Measurements from ENCODE around the gene GNL2. TPM values are rescaled to one million over a fixed set of nuclear protein-coding genes. Genes with fewer than 3 reads are reported as not detected.
A peak's percentile ranks its signal among the peaks of the same experiment; 100 is the strongest.
"Not testable (repeated sequence)": the region's sequence is repeated elsewhere in the genome, so short reads cannot be mapped to it uniquely, and the experiment has no call there.

GNL2 gene
- total RNA-seq, 2 donors from 2014 or later = 69.8 to 90.5 TPM

- DNase-seq (ENCODE audit: low spot score) (no peak), ATAC-seq (no peak)
- peaks cover 3% of the 10 kb centered on the region for H3K36me3 Mint-ChIP-seq
- H3K27me3 Mint-ChIP-seq = peaks cover 0 to 7% of the 10 kb centered on the region in 2 donors
- no peak overlapping the region for H3K4me3 Mint-ChIP-seq
- H3K9me3 Mint-ChIP-seq = no peaks in the 10 kb centered on the region
- H3K4me1 Mint-ChIP-seq (ENCODE audit: low read depth in 2 of 2) = no peaks in the 10 kb centered on the region
- no peak overlapping the region for H3K27ac Mint-ChIP-seq
Observed at GRCh38 chr1:37560401-37561132, 35.2 kb downstream of the GNL2 start.

GRCh38 chr1:37559957-37560379, 35.8 kb downstream of the GNL2 start:
- H3K4me1 Mint-ChIP-seq (ENCODE audit: low read depth in 2 of 2); DNase-seq (ENCODE audit: low spot score); ATAC-seq; H3K27ac Mint-ChIP-seq; H3K4me3 Mint-ChIP-seq; H3K36me3 Mint-ChIP-seq; H3K9me3 Mint-ChIP-seq; H3K27me3 Mint-ChIP-seq: not testable (repeated sequence)

GRCh38 chr1:37559080-37559479, 36.7 kb downstream of the GNL2 start:
- no peak for DNase-seq (ENCODE audit: low spot score)
- Mint-ChIP-seq H3K27ac (no peak overlapping the region), H3K4me1 (ENCODE audit: low read depth in 2 of 2) (peaks cover 2 to 3% of the 10 kb centered on the region in 2 donors), H3K27me3 (peaks cover 0 to 7% of the 10 kb centered on the region in 2 donors), H3K4me3 (no peak overlapping the region), H3K9me3 (no peaks in the 10 kb centered on the region), H3K36me3 (no peaks in the 10 kb centered on the region)
- ATAC-seq = no peak

GRCh38 chr1:37558411-37558810, 37.3 kb downstream of the GNL2 start:
- Mint-ChIP-seq H3K36me3 (no peaks in the 10 kb centered on the region), H3K4me1 (ENCODE audit: low read depth in 2 of 2) (peaks cover 4 to 8% of the 10 kb centered on the region in 2 donors), H3K27ac (no peak overlapping the region), H3K9me3 (no peaks in the 10 kb centered on the region), H3K27me3 (peaks cover 0 to 7% of the 10 kb centered on the region in 2 donors), H3K4me3 (no peak overlapping the region)
- DNase-seq (ENCODE audit: low spot score) (no peak), ATAC-seq (no peak)

GRCh38 chr1:37557402-37557801, 38.3 kb downstream of the GNL2 start:
- DNase-seq (ENCODE audit: low spot score) (no peak), ATAC-seq (no peak)
- H3K4me3 Mint-ChIP-seq = no peak overlapping the region
- peaks cover 0 to 7% of the 10 kb centered on the region in 2 donors for H3K27me3 Mint-ChIP-seq
- H3K36me3 Mint-ChIP-seq = peaks cover 7% of the 10 kb centered on the region
- H3K9me3 Mint-ChIP-seq = no peaks in the 10 kb centered on the region
- H3K27ac Mint-ChIP-seq = no peak overlapping the region
- peaks cover 11 to 18% of the 10 kb centered on the region in 2 donors for H3K4me1 Mint-ChIP-seq (ENCODE audit: low read depth in 2 of 2)

GRCh38 chr1:37556712-37557196, 39.0 kb downstream of the GNL2 start, which contains the start of gene DNALI1:
Gene DNALI1 (plus strand): TSS chr1:37556940. CDS start chr1:37556995, 55 bp downstream.
- no peak for ATAC-seq
- Mint-ChIP-seq H3K27me3 (peaks cover 0 to 7% of the 10 kb centered on the region in 2 donors), H3K4me1 (ENCODE audit: low read depth in 2 of 2) (peaks cover 15 to 24% of the 10 kb centered on the region in 2 donors), H3K27ac (no peak within 1 kb of the TSS), H3K36me3 (peaks cover 13% of the 10 kb centered on the region), H3K9me3 (no peaks in the 10 kb centered on the region), H3K4me3 (no peak within 1 kb of the TSS)
- DNase-seq (ENCODE audit: low spot score) = no peak

- ATAC-seq (peak; percentile 97 to 99), DNase-seq (ENCODE audit: low spot score) (peak; percentile 90)
- H3K4me1 Mint-ChIP-seq (ENCODE audit: low read depth in 2 of 2) = peaks cover 26 to 39% of the 10 kb centered on the region in 2 donors
- peaks cover 0 to 7% of the 10 kb centered on the region in 2 donors for H3K27me3 Mint-ChIP-seq
- H3K27ac Mint-ChIP-seq = peak within 1 kb of the TSS; percentile 93 to 98
- peak within 1 kb of the TSS; percentile 98 for H3K4me3 Mint-ChIP-seq
- peaks cover 19% of the 10 kb centered on the region for H3K36me3 Mint-ChIP-seq
- no peaks in the 10 kb centered on the region for H3K9me3 Mint-ChIP-seq
Observed at GRCh38 chr1:37553927-37554808, 41.6 kb downstream of the GNL2 start, which contains the start of gene SNIP1. Gene SNIP1 (minus strand): TSS chr1:37554293. CDS start chr1:37554229, 64 bp downstream.

- Mint-ChIP-seq H3K9me3 (no peaks in the 10 kb centered on the region), H3K27ac (peak overlapping the region; percentile 93 to 98), H3K4me1 (ENCODE audit: low read depth in 2 of 2) (peaks cover 26 to 43% of the 10 kb centered on the region in 2 donors), H3K36me3 (peaks cover 24% of the 10 kb centered on the region), H3K4me3 (peak overlapping the region; percentile 98), H3K27me3 (peaks cover 0 to 7% of the 10 kb centered on the region in 2 donors)
- ATAC-seq (no peak), DNase-seq (ENCODE audit: low spot score) (no peak)
Observed at GRCh38 chr1:37553598-37553926, 42.2 kb downstream of the GNL2 start.

GRCh38 chr1:37549341-37549740, 46.4 kb downstream of the GNL2 start:
- ATAC-seq = no peak
- no peak for DNase-seq (ENCODE audit: low spot score)
- H3K4me1 Mint-ChIP-seq (ENCODE audit: low read depth in 2 of 2) = peaks cover 32 to 48% of the 10 kb centered on the region in 2 donors
- H3K4me3 Mint-ChIP-seq = no peak overlapping the region
- H3K36me3 Mint-ChIP-seq = peaks cover 40% of the 10 kb centered on the region
- peak overlapping the region; percentile 17 to 62 for H3K27ac Mint-ChIP-seq
- no peaks in the 10 kb centered on the region for H3K27me3 Mint-ChIP-seq
- no peaks in the 10 kb centered on the region for H3K9me3 Mint-ChIP-seq

GRCh38 chr1:37545019-37545418, 50.7 kb downstream of the GNL2 start:
- Mint-ChIP-seq H3K36me3 (peaks cover 34% of the 10 kb centered on the region), H3K27ac (peak overlapping the region in 1 of 2 donors; percentile 15), H3K27me3 (no peaks in the 10 kb centered on the region)

GRCh38 chr1:37544530-37544929, 51.2 kb downstream of the GNL2 start:
- no peak for DNase-seq (ENCODE audit: low spot score)
- no peak for ATAC-seq
- Mint-ChIP-seq H3K4me1 (ENCODE audit: low read depth in 2 of 2) (peaks cover 9 to 12% of the 10 kb centered on the region in 2 donors), H3K9me3 (no peaks in the 10 kb centered on the region), H3K27me3 (no peaks in the 10 kb centered on the region), H3K4me3 (no peak overlapping the region), H3K27ac (peak overlapping the region in 1 of 2 donors; percentile 15), H3K36me3 (peaks cover 31% of the 10 kb centered on the region)

More at GRCh38 chr1:37545019-37545418, 50.7 kb downstream of the GNL2 start:
- H3K4me1 Mint-ChIP-seq (ENCODE audit: low read depth in 2 of 2) = peaks cover 14 to 17% of the 10 kb centered on the region in 2 donors
- no peaks in the 10 kb centered on the region for H3K9me3 Mint-ChIP-seq
- H3K4me3 Mint-ChIP-seq = no peak overlapping the region
- no peak for ATAC-seq
- DNase-seq (ENCODE audit: low spot score) = no peak

- Mint-ChIP-seq H3K9me3 (no peaks in the 10 kb centered on the region), H3K36me3 (peaks cover 33% of the 10 kb centered on the region), H3K27ac (no peak overlapping the region), H3K27me3 (no peaks in the 10 kb centered on the region), H3K4me1 (ENCODE audit: low read depth in 2 of 2) (peaks cover 20 to 26% of the 10 kb centered on the region in 2 donors), H3K4me3 (no peak overlapping the region)
- ATAC-seq (no peak), DNase-seq (ENCODE audit: low spot score) (no peak)
Observed at GRCh38 chr1:37540036-37540785, 55.5 kb downstream of the GNL2 start.

- not testable (repeated sequence) for H3K4me3 Mint-ChIP-seq; DNase-seq (ENCODE audit: low spot score); H3K27ac Mint-ChIP-seq; H3K9me3 Mint-ChIP-seq; H3K27me3 Mint-ChIP-seq; ATAC-seq
- peaks cover 30% of the 10 kb centered on the region for H3K36me3 Mint-ChIP-seq
- peaks cover 18 to 24% of the 10 kb centered on the region in 2 donors for H3K4me1 Mint-ChIP-seq (ENCODE audit: low read depth in 2 of 2)
Observed at GRCh38 chr1:37539154-37539553, 56.6 kb downstream of the GNL2 start.

Data from natural killer cell treated with Interleukin-12 subunit alpha and Interleukin-12 subunit beta and Interleukin-15 and Interleukin-18, amount 100 ng/mL, for 72 hours (primary cell).